HEK293 (cell line): ENCODE data around the gene DUSP10.

Experiments
- CTCF ChIA-PET: fragments of 350-600 bp; formaldehyde crosslinking; extraction: SDS; loops from one replicate; lab custom pipeline; 2021; ENCODE audit warnings: antibody characterized with exemption; lab: Yijun Ruan, JAX
- POLR2A ChIA-PET: fragments of 300-600 bp; formaldehyde crosslinking; extraction: SDS; loops from one replicate; lab custom pipeline; 2020; ENCODE audit warnings: antibody characterized with exemption, inconsistent platforms; lab: Yijun Ruan, JAX
- H3K27ac ChIP-seq: fragments of 200-500 bp; sonication (Bioruptor generic); 2 replicates; pipeline ENCODE4 v1.5.1; 2014; ENCODE audit warnings: low read depth, low read length, control low read depth, inconsistent platforms; ENCODE audit errors: extremely low read depth
- H3K36me3 ChIP-seq, 2 experiments: fragments of 200-500 bp in 1 of 2; sonication (Bioruptor generic) in 1 of 2; 1 replicate in 1 of 2; 2 replicates in 1 of 2; pipeline ENCODE4 v1.5.1; 2014 to 2017; ENCODE audit warnings: inconsistent platforms in 2 of 2, low read length in 2 of 2; ENCODE audit not compliant: control insufficient read depth in 2 of 2, insufficient read depth in 1 of 2
- H3K4me1 ChIP-seq: fragments of 200-500 bp; sonication (Bioruptor generic); 2 replicates; pipeline ENCODE4 v1.5.1; 2014; ENCODE audit warnings: mild to moderate bottlenecking, low read length, inconsistent platforms; ENCODE audit not compliant: control insufficient read depth, insufficient read depth
- H3K4me3 ChIP-seq: 2 replicates; pipeline ENCODE4 v1.5.1; 2011; ENCODE audit warnings: low read depth, mild to moderate bottlenecking, control low read depth, low read length, moderate library complexity
- H3K9me3 ChIP-seq: fragments of 200-500 bp; sonication (Bioruptor generic); 2 replicates; pipeline ENCODE4 v1.5.1; 2014; ENCODE audit warnings: low read depth, low read length, inconsistent platforms; ENCODE audit not compliant: control insufficient read depth, insufficient read depth
- INSM2 ChIP-seq: fragments of 450-650 bp; formaldehyde crosslinking; IDR thresholded peaks from 2 replicates; pipeline ENCODE4 v1.5.1; 2016; ENCODE audit warnings: missing biosample characterization, missing genetic modification characterization
- OSR2 ChIP-seq: fragments of 450-650 bp; formaldehyde crosslinking; IDR thresholded peaks from 2 replicates; pipeline ENCODE4 v1.5.1; 2016; ENCODE audit warnings: missing biosample characterization, missing genetic modification characterization
- SETDB1 ChIP-seq: IDR thresholded peaks from one replicate; pipeline ENCODE4 v1.6.1; 2017; ENCODE audit warnings: mild to moderate bottlenecking, low read length, moderate library complexity, mixed read lengths; ENCODE audit not compliant: insufficient read length
- TSHZ1 ChIP-seq: fragments of 450-650 bp; formaldehyde crosslinking; IDR thresholded peaks from 2 replicates; pipeline ENCODE4 v1.5.1; 2016; ENCODE audit warnings: missing biosample characterization, missing genetic modification characterization, borderline replicate concordance
- YY1 ChIP-seq: fragments of 450-650 bp; formaldehyde crosslinking; IDR thresholded peaks from 2 replicates; pipeline ENCODE4 v1.5.1; 2018; ENCODE audit warnings: missing biosample characterization, missing genetic modification characterization
- ZIC2 ChIP-seq: fragments of 450-650 bp; formaldehyde crosslinking; IDR thresholded peaks from 2 replicates; pipeline ENCODE4 v1.5.1; 2016; ENCODE audit warnings: missing biosample characterization, missing genetic modification characterization
- ZNF157 ChIP-seq: fragments of 450-650 bp; formaldehyde crosslinking; IDR thresholded peaks from 2 replicates; pipeline ENCODE4 v1.5.1; 2016; ENCODE audit warnings: missing biosample characterization, missing genetic modification characterization
- ZNF239 ChIP-seq: fragments of 450-650 bp; formaldehyde crosslinking; IDR thresholded peaks from 2 replicates; pipeline ENCODE4 v1.5.1; 2016; ENCODE audit warnings: missing biosample characterization, missing genetic modification characterization
- ZNF529 ChIP-seq: fragments of 450-650 bp; formaldehyde crosslinking; IDR thresholded peaks from 2 replicates; pipeline ENCODE4 v1.5.1; 2017; ENCODE audit warnings: missing genetic modification characterization, missing biosample characterization; ENCODE audit not compliant: insufficient replicate concordance
- ZNF544 ChIP-seq: fragments of 450-650 bp; formaldehyde crosslinking; IDR thresholded peaks from 2 replicates; pipeline ENCODE4 v1.5.0; 2017; ENCODE audit warnings: missing biosample characterization, missing genetic modification characterization
- ZNF561 ChIP-seq: fragments of 450-650 bp; IDR thresholded peaks from 2 replicates; pipeline ENCODE4 v1.5.1; 2018; ENCODE audit warnings: missing biosample characterization, missing genetic modification characterization, borderline replicate concordance
- ZNF621 ChIP-seq: fragments of 450-650 bp; formaldehyde crosslinking; IDR thresholded peaks from 2 replicates; pipeline ENCODE4 v1.5.1; 2017; ENCODE audit warnings: missing biosample characterization, missing genetic modification characterization
- TF ChIP-seq, protein P1 (sequence below): fragments of 450-650 bp; formaldehyde crosslinking; IDR thresholded peaks from 2 replicates; pipeline ENCODE4 v1.5.1; 2016; ENCODE audit warnings: missing biosample characterization, missing genetic modification characterization
- TF ChIP-seq, protein P2 (sequence below): fragments of 450-650 bp; IDR thresholded peaks from 2 replicates; pipeline ENCODE4 v1.5.1; 2018; ENCODE audit warnings: missing biosample characterization, missing genetic modification characterization
- TF ChIP-seq, protein P3 (sequence below): sonication (generic); formaldehyde crosslinking; IDR thresholded peaks from 2 replicates; pipeline ENCODE4 v1.8.1; 2022; ENCODE audit warnings: mild to moderate bottlenecking, moderate library complexity, missing genetic modification reagents
- TF ChIP-seq, protein P4 (sequence below): fragments of 450-650 bp; formaldehyde crosslinking; IDR thresholded peaks from 2 replicates; pipeline ENCODE4 v1.5.1; 2016; ENCODE audit warnings: missing biosample characterization, missing genetic modification characterization

DUSP10 gene

DNA sequence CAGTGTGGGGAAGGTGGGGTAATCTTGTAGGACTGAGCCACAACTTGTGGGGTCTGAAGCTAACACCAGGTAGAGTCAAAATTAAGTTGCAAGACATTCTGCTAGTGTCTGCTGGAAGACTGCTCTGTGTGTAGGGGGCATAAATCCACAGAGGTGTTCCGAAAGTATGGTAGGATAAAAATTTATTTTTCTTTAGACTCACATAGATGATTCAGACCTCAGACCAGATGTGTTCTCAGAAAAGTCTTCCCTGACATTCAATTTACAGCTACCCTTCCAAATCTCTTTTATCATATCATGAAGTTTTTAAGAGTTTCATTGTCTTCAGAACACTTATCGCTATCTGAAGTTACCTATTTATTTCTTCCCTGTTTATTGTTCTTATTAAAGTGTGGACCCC is 21.3 kb downstream of the DUSP10 start:
- POLR2A ChIA-PET: no interaction called here
- TF ChIP-seq INSM2 (no peak), SETDB1 (no peak), ZNF157 (tag by site-specific recombination) (no peak), ZIC2 (tag by site-specific recombination) (no peak), YY1 (no peak), ZNF239 (tag by site-specific recombination) (no peak), ZNF621 (tag by site-specific recombination) (no peak), ZNF561 (tag by site-specific recombination) (no peak), ZNF544 (tag by site-specific recombination) (no peak), ZNF529 (tag by site-specific recombination) (no peak), TSHZ1 (tag by site-specific recombination) (no peak), OSR2 (no peak)
- TF ChIP-seq, protein P1, sequence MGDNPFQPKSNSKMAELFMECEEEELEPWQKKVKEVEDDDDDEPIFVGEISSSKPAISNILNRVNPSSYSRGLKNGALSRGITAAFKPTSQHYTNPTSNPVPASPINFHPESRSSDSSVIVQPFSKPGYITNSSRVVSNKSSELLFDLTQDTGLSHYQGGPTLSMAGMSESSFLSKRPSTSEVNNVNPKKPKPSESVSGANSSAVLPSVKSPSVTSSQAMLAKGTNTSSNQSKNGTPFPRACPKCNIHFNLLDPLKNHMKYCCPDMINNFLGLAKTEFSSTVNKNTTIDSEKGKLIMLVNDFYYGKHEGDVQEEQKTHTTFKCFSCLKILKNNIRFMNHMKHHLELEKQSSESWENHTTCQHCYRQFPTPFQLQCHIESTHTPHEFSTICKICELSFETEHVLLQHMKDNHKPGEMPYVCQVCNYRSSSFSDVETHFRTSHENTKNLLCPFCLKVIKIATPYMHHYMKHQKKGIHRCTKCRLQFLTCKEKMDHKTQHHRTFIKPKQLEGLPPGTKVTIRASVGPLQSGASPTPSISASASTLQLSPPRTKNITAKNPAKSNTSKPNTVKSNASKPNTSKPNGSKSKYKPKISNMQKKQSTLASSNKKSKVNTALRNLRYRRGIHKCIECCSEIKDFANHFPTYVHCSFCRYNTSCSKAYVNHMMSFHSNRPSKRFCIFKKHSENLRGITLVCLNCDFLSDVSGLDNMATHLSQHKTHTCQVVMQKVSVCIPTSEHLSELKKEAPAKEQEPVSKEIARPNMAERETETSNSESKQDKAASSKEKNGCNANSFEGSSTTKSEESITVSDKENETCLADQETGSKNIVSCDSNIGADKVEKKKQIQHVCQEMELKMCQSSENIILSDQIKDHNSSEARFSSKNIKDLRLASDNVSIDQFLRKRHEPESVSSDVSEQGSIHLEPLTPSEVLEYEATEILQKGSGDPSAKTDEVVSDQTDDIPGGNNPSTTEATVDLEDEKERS: no peak
- TF ChIP-seq, protein P2, sequence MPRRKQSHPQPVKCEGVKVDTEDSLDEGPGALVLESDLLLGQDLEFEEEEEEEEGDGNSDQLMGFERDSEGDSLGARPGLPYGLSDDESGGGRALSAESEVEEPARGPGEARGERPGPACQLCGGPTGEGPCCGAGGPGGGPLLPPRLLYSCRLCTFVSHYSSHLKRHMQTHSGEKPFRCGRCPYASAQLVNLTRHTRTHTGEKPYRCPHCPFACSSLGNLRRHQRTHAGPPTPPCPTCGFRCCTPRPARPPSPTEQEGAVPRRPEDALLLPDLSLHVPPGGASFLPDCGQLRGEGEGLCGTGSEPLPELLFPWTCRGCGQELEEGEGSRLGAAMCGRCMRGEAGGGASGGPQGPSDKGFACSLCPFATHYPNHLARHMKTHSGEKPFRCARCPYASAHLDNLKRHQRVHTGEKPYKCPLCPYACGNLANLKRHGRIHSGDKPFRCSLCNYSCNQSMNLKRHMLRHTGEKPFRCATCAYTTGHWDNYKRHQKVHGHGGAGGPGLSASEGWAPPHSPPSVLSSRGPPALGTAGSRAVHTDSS (tag by site-specific recombination): no peak
- TF ChIP-seq, protein P3, sequence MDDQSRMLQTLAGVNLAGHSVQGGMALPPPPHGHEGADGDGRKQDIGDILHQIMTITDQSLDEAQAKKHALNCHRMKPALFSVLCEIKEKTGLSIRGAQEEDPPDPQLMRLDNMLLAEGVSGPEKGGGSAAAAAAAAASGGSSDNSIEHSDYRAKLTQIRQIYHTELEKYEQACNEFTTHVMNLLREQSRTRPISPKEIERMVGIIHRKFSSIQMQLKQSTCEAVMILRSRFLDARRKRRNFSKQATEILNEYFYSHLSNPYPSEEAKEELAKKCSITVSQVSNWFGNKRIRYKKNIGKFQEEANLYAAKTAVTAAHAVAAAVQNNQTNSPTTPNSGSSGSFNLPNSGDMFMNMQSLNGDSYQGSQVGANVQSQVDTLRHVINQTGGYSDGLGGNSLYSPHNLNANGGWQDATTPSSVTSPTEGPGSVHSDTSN (CRISPR knock-in tag): no peak
- TF ChIP-seq, protein P4, sequence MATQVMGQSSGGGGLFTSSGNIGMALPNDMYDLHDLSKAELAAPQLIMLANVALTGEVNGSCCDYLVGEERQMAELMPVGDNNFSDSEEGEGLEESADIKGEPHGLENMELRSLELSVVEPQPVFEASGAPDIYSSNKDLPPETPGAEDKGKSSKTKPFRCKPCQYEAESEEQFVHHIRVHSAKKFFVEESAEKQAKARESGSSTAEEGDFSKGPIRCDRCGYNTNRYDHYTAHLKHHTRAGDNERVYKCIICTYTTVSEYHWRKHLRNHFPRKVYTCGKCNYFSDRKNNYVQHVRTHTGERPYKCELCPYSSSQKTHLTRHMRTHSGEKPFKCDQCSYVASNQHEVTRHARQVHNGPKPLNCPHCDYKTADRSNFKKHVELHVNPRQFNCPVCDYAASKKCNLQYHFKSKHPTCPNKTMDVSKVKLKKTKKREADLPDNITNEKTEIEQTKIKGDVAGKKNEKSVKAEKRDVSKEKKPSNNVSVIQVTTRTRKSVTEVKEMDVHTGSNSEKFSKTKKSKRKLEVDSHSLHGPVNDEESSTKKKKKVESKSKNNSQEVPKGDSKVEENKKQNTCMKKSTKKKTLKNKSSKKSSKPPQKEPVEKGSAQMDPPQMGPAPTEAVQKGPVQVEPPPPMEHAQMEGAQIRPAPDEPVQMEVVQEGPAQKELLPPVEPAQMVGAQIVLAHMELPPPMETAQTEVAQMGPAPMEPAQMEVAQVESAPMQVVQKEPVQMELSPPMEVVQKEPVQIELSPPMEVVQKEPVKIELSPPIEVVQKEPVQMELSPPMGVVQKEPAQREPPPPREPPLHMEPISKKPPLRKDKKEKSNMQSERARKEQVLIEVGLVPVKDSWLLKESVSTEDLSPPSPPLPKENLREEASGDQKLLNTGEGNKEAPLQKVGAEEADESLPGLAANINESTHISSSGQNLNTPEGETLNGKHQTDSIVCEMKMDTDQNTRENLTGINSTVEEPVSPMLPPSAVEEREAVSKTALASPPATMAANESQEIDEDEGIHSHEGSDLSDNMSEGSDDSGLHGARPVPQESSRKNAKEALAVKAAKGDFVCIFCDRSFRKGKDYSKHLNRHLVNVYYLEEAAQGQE (tag by site-specific recombination): no peak
- TF ChIP-seq, all 188 proteins: peak for 0
- Histone ChIP-seq H3K9me3 (no peaks in the 10 kb centered on the region), H3K4me3 (no peak overlapping the region), H3K27ac (no peak overlapping the region), H3K4me1 (peaks cover 27% of the 10 kb centered on the region), H3K36me3 (peaks cover 0 to 4% of the 10 kb centered on the region in 2 experiments; a peak in 1 of 3 replicates)
- CTCF ChIA-PET: interaction anchor here (0.7 kb wide), 2 partner anchors 150 to 274 kb away, joined by 3 read pairs; no protein-coding TSS in a partner anchor
